Upper lobe of left lung (tissue), 4 donors: ENCODE measurements around the gene ADCY4.

Source experiments
- CTCF ChIP-seq, 6 experiments: fragments of 450-650 bp in 4 of 6; fragments of 200-600 bp in 2 of 6; sonication (generic) in 2 of 6; IDR thresholded peaks; one replicate each; pipeline ENCODE4 v1.5.1; 2016 to 2019; ENCODE audit warnings: antibody characterized with exemption in 6 of 6
- EP300 ChIP-seq, 4 donors: sonication (generic); formaldehyde crosslinking; IDR thresholded peaks; one replicate each; pipeline ENCODE4 v1.5.1; 2017; ENCODE audit warnings: antibody characterized with exemption in 4 of 4, control low read depth in 2 of 4
- POLR2A ChIP-seq, 4 donors: fragments of 450-650 bp; IDR thresholded peaks; one replicate each; pipeline ENCODE4 v1.5.1; 2016 to 2017; ENCODE audit warnings: antibody characterized with exemption in 4 of 4, mild to moderate bottlenecking in 2 of 4
- POLR2AphosphoS5 ChIP-seq, 2 donors: sonication (generic); formaldehyde crosslinking; IDR thresholded peaks; one replicate each; pipeline ENCODE4 v1.5.1; 2017; ENCODE audit warnings: antibody characterized with exemption in 2 of 2

- TF ChIP-seq POLR2AphosphoS5 (IDR thresholded peaks at IDR 0.05) (no peak), POLR2A (IDR thresholded peaks at IDR 0.05) (no peak), CTCF (IDR thresholded peaks at IDR 0.05) (no peak), EP300 (IDR thresholded peaks at IDR 0.05) (no peak)
Measured at GRCh38 chr14:24382064-24382371, 47.1 kb upstream of the ADCY4 start.
